BLaER1 (cell line): ENCODE measurements around the gene SPCS2.

Experiments used
- H3K27ac ChIP-seq: shearing (Covaris generic); formaldehyde crosslinking; 2 replicates; pipeline ENCODE4 v1.8.1; 2022
- H3K27me3 ChIP-seq: shearing (Covaris generic); formaldehyde crosslinking; 2 replicates; pipeline ENCODE4 v1.8.1; 2022
- H3K36me3 ChIP-seq: shearing (Covaris generic); formaldehyde crosslinking; 2 replicates; pipeline ENCODE4 v1.8.1; 2022
- H3K4me1 ChIP-seq: shearing (Covaris generic); formaldehyde crosslinking; 2 replicates; pipeline ENCODE4 v1.8.1; 2022
- H3K4me2 ChIP-seq: shearing (Covaris generic); formaldehyde crosslinking; 2 replicates; pipeline ENCODE4 v1.8.1; 2022
- H3K4me3 ChIP-seq: shearing (Covaris generic); formaldehyde crosslinking; 2 replicates; pipeline ENCODE4 v1.8.1; 2022
- H3K9ac ChIP-seq: shearing (Covaris generic); formaldehyde crosslinking; 2 replicates; pipeline ENCODE4 v1.8.1; 2022
- H3K9me3 ChIP-seq: shearing (Covaris generic); formaldehyde crosslinking; 2 replicates; pipeline ENCODE4 v1.8.1; 2022
- H4K20me1 ChIP-seq: shearing (Covaris generic); formaldehyde crosslinking; 2 replicates; pipeline ENCODE4 v1.8.1; 2022
- Cebpa-rat ChIP-seq: shearing (Covaris generic); IDR thresholded peaks from 2 replicates; pipeline ENCODE4 v1.8.1; 2022

Gene SPCS2

DNA sequence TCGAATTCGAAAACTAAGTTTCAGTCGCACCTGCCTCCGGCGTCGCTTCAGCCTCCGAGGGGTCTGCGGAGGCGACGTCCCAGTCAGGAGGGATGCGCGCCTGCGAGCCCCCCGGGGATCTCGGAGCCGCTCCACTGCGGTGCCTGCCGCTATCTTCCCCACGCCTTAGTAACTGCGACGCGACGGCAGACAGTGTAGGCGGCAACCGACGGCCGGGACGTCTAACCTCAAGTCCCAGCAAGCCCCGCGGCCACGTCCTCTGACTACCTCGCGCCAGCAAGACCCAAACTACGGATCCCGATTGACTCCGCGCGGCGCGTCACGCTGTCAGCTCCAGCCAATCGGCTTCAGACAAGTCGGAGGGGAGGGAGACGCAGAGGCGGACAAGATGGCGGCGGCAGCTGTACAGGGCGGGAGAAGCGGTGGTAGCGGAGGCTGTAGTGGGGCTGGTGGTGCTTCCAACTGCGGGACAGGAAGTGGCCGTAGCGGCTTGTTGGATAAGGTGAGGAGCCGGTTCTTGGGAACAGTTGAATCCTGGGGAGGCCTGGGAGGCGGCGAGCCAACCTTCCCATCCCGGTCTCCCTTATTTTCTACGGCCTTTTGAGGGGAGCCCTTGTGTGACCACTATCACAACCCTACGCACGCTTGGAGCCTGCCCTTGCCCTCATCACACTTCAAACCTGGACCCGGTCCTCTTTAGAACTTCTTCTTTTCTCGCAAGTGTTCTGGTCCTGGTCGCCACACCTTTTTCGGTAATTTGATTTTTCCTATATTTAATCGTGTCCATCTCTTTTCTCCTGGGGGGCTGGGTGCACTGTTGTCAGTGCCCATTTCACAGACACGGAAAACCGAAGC lies at the start of gene SPCS2, which contains the start of gene XRRA1:
TSS of gene SPCS2 (plus strand) at position 369 of the 855 bp plus-strand sequence. CDS start at position 389, 20 bp downstream.
TSS of gene XRRA1 (minus strand) at position 194 of the 855 bp plus-strand sequence. CDS start 8,213 bp downstream, outside the sequence.
- no peak for TF ChIP-seq Cebpa-rat
- Histone ChIP-seq H3K4me3 (peak within 1 kb of the TSS; percentile 93), H3K4me1 (peaks cover 47% of the 10 kb centered on the region), H4K20me1 (peaks cover 42% of the 10 kb centered on the region), H3K9me3 (no peaks in the 10 kb centered on the region), H3K27ac (peak within 1 kb of the TSS; percentile 94), H3K9ac (peak within 1 kb of the TSS; percentile 97), H3K27me3 (no peaks in the 10 kb centered on the region), H3K4me2 (peak within 1 kb of the TSS; percentile 89), H3K36me3 (peaks cover 27% of the 10 kb centered on the region)

DNA sequence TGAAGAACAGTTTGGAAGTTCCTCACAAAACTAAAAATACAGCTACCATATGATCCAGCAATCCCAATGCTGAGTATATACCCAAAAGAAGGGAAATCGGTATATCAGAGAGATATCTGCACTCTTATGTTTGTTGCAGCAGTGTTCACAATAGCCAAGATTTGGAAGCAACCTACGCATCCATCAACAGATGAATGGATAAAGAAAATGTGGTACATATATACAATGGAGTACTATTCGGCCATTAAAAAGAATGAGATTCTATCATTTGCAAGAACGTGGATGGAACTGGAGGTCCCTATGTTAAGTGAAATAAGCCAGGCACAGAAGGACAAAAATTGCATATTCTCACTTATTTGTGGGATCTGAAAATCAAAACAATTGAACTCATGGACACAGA lies 46.7 kb upstream of the SPCS2 start:
- H3K4me1 ChIP-seq = peaks cover 14% of the 10 kb centered on the region
- H4K20me1 ChIP-seq = no peaks in the 10 kb centered on the region
- H3K9ac ChIP-seq = no peak overlapping the region
- H3K4me3 ChIP-seq = no peak overlapping the region
- peaks cover 42% of the 10 kb centered on the region for H3K9me3 ChIP-seq
- no peak overlapping the region for H3K4me2 ChIP-seq
- TF ChIP-seq Cebpa-rat = no peak
- peaks cover 54% of the 10 kb centered on the region for H3K36me3 ChIP-seq
- H3K27me3 ChIP-seq = no peaks in the 10 kb centered on the region
- no peak overlapping the region for H3K27ac ChIP-seq

DNA sequence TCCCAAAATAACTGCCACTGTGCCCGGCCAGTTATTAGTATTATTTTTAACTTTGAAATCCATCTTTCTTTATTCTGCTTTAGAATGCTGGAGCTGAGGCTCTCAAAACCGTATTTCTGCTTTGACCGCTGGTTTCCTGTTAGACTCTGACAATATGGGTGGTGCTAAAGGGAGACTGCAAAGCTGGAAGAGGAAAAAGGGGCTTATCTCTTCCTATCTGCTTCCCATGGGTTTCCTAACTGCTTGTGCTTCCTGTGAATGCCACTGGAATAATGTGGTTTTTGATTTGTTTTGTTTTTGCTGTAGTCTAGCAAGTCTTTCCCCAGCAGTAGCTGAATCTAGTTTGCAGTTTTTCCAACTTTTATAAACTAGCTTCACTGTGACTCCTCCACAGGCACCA lies 43.7 kb upstream of the SPCS2 start:
- TF ChIP-seq Cebpa-rat = no peak
- H3K4me2 ChIP-seq = peak overlapping the region; percentile 76
- no peak overlapping the region for H3K4me3 ChIP-seq
- peak overlapping the region; percentile 31; the same call in 1 of the 2 replicates for H3K9ac ChIP-seq
- H4K20me1 ChIP-seq = no peaks in the 10 kb centered on the region
- peak overlapping the region; percentile 39 for H3K27ac ChIP-seq
- peaks cover 42% of the 10 kb centered on the region for H3K4me1 ChIP-seq
- H3K9me3 ChIP-seq = peaks cover 24% of the 10 kb centered on the region
- no peaks in the 10 kb centered on the region for H3K27me3 ChIP-seq
- H3K36me3 ChIP-seq = peaks cover 53% of the 10 kb centered on the region

DNA sequence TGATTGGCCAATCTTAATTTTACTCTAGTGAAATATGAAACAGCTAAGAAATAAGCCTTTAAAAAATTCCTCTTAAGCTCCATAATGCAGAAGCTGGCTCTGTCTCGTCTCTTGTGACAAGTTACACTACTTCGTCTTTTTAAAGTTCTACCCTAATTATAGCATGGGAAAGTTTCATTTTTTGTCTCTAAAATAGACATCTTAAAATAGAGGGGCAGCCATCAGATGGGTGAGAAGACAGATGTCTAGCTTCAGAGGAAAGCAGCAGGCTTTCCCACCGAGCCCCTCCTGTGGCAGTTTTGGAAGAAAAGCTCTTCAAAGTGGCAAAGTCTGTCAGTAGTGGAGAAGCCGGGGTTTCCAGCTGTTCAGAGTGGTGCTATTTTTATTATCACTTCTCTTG lies 39.7 kb upstream of the SPCS2 start:
- Histone ChIP-seq H3K9me3 (no peaks in the 10 kb centered on the region), H3K36me3 (peaks cover 58% of the 10 kb centered on the region), H4K20me1 (no peaks in the 10 kb centered on the region), H3K27ac (peak overlapping the region; percentile 33; the same call in 1 of the 2 replicates), H3K4me1 (peaks cover 51% of the 10 kb centered on the region), H3K4me3 (peak overlapping the region; percentile 16; the same call in 1 of the 2 replicates), H3K27me3 (no peaks in the 10 kb centered on the region), H3K4me2 (peak overlapping the region; percentile 64), H3K9ac (peak overlapping the region; percentile 44)
- no peak for TF ChIP-seq Cebpa-rat

DNA sequence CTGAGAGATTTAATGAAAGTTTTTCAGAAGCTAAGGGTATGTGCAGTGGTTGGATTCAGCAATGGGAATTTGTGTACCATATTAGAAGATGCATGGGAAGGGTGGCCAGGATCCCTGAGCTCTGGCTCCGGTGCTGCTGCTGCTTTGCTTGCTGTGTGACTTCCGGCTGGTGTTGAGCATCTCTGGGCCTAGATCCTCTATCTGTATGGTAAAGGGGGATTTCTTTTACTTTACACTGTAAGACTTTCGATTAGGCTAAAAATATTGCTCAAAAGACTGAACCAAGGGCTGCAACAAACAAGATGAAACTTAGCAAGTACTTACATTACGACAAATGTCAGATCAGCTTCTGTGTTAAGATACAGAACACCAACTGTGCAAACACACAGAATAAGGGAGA lies 39.3 kb upstream of the SPCS2 start:
- Histone ChIP-seq H3K4me3 (peak overlapping the region; percentile 16; the same call in 1 of the 2 replicates), H3K27ac (peak overlapping the region; percentile 33; the same call in 1 of the 2 replicates), H4K20me1 (no peaks in the 10 kb centered on the region), H3K36me3 (peaks cover 62% of the 10 kb centered on the region), H3K9ac (peak overlapping the region; percentile 44; the same call in 1 of the 2 replicates), H3K4me2 (peak overlapping the region; percentile 64), H3K4me1 (peaks cover 47% of the 10 kb centered on the region), H3K27me3 (no peaks in the 10 kb centered on the region), H3K9me3 (no peaks in the 10 kb centered on the region)
- TF ChIP-seq Cebpa-rat = no peak

DNA sequence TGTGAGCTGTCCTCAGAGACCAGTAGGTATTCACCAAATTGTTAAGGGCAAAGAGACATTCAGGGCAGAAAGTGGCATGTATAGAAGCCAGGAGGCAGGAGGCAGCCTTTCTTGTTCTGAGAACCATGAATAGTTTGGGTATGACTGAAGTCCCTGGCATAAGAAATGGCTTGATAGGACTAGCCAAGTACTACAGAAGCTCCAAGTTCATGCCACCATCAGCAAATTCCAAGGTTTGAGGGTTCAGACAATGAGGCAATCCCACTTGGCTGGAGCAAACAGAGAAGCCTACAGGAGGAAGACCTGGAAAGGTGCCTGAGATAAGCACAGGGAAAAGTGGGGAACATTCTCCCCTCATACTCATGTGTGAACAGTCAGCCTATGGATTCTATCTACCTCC lies 25.9 kb upstream of the SPCS2 start:
- H3K36me3 ChIP-seq = peaks cover 80% of the 10 kb centered on the region
- TF ChIP-seq Cebpa-rat = no peak
- H3K9me3 ChIP-seq = no peaks in the 10 kb centered on the region
- H3K4me3 ChIP-seq = no peak overlapping the region
- no peaks in the 10 kb centered on the region for H4K20me1 ChIP-seq
- no peak overlapping the region for H3K9ac ChIP-seq
- H3K4me2 ChIP-seq = no peak overlapping the region
- H3K4me1 ChIP-seq = no peaks in the 10 kb centered on the region
- H3K27me3 ChIP-seq = no peaks in the 10 kb centered on the region
- no peak overlapping the region for H3K27ac ChIP-seq

DNA sequence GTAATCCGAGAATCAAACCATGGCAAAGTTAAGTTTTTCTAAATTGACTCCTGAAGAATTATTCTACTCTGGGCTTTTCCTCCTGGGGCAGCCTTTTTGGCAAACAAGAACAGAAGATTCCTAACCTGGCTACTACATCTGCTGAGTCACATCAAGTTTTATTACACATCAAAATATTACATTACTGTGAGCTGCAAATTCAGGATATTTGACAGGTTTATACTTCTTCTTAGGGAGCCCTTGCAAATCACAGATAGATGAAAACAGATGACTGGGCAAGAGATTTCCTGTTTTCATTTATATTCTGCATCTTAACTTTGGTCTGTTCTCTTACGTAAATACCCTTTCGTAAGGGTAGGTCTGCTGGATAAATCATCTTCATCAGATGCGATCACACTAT lies 23.8 kb upstream of the SPCS2 start:
- H3K27ac ChIP-seq = no peak overlapping the region
- TF ChIP-seq Cebpa-rat = no peak
- H3K4me1 ChIP-seq = no peaks in the 10 kb centered on the region
- no peaks in the 10 kb centered on the region for H3K27me3 ChIP-seq
- no peak overlapping the region for H3K4me2 ChIP-seq
- H3K4me3 ChIP-seq = no peak overlapping the region
- H3K36me3 ChIP-seq = peaks cover 79% of the 10 kb centered on the region
- no peaks in the 10 kb centered on the region for H4K20me1 ChIP-seq
- H3K9ac ChIP-seq = no peak overlapping the region
- no peaks in the 10 kb centered on the region for H3K9me3 ChIP-seq

DNA sequence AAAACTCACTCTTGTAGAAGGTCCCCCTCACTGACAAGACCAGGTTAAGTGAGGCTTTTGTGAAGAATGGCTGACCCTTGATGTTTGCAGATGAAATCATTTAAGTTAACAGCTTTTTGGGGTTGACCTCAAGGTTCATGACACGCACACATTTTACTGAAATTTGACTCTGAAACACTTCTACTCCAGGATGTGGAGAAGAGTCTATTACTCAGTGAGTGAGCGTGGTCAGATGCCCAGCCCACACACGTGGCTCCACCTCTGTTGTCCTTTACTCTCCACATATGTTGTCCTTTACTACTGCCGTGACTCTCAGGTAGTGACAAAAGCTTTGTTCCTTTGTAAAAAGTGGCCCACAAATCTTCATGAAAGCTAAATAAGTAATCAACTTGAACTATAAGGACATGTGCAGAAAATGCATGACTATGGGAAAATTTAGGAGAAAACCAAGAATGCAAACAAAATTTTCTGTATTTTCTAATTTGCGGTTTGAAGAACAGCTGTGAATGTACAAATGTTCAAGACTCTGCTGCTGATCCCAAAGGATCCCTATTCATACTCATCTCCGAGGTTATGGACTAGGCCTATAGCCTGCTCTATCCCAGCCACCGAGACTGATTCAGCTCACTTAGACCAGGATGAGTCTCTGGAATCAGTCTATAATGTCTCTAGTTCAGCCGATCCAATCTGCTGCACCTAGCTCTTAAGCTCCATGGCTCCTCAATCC lies 22.6 kb upstream of the SPCS2 start:
- Histone ChIP-seq H3K27ac (no peak overlapping the region), H3K4me2 (no peak overlapping the region), H3K4me3 (no peak overlapping the region), H3K4me1 (no peaks in the 10 kb centered on the region), H3K9ac (no peak overlapping the region), H3K9me3 (no peaks in the 10 kb centered on the region), H3K27me3 (no peaks in the 10 kb centered on the region), H4K20me1 (no peaks in the 10 kb centered on the region), H3K36me3 (peaks cover 78% of the 10 kb centered on the region)
- TF ChIP-seq Cebpa-rat = no peak

DNA sequence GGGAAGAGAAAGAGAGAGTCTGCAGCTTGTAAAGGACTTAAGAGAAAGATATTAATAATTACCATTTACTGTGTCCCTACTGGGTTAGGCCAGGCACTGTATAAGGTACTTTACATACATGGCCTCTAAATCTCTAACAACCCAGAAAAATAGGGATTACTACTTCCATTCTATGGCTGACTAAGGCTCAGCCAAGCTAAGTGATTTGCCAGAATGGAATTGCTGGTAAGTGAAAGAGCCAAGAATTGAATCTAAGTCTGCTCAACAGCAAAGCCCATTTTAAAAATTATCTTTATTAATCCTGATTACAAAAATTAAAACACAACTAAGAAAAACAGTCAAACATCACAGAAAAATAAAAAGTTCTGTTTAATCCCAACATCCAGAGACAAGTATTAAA lies 21.6 kb upstream of the SPCS2 start:
- no peak overlapping the region for H3K4me3 ChIP-seq
- H3K9ac ChIP-seq = no peak overlapping the region
- H3K36me3 ChIP-seq = peaks cover 75% of the 10 kb centered on the region
- no peak for TF ChIP-seq Cebpa-rat
- no peak overlapping the region for H3K4me2 ChIP-seq
- no peaks in the 10 kb centered on the region for H4K20me1 ChIP-seq
- no peak overlapping the region for H3K27ac ChIP-seq
- H3K27me3 ChIP-seq = no peaks in the 10 kb centered on the region
- peaks cover 6% of the 10 kb centered on the region; the same call in 1 of the 2 replicates for H3K4me1 ChIP-seq
- H3K9me3 ChIP-seq = no peaks in the 10 kb centered on the region
